CD4-positive, alpha-beta T cell treated with Interleukin-4 for 1 hour (primary cell): ENCODE data around the gene GTPBP1.

ENCODE experiments used
- DNase-seq, 2 donors: peaks; one replicate each; pipeline ENCODE4 v3.0.0-alpha.2; 2020 to 2022

Gene GTPBP1

GRCh38 chr22:38742176-38742942 lies 36.6 kb downstream of the GTPBP1 start:
- no peak for DNase-seq

GRCh38 chr22:38744981-38745380 lies 39.2 kb downstream of the GTPBP1 start:
- no peak for DNase-seq

- DNase-seq, result no peak
These were observed 40.1 kb downstream of the GTPBP1 start for GRCh38 chr22:38745676-38746460.

- no peak for DNase-seq
These were observed 42.9 kb downstream of the GTPBP1 start for GRCh38 chr22:38748487-38749136.

- DNase-seq, result no peak
These were observed 44.4 kb downstream of the GTPBP1 start for GRCh38 chr22:38750104-38750503.

- DNase-seq, result no peak
These were observed 44.9 kb downstream of the GTPBP1 start for GRCh38 chr22:38750638-38751037.

- DNase-seq, result no peak
These were observed 45.3 kb downstream of the GTPBP1 start for GRCh38 chr22:38751066-38751421.

GRCh38 chr22:38751422-38752346 lies 45.9 kb downstream of the GTPBP1 start:
- DNase-seq, result peak; percentile 81 to 85

GRCh38 chr22:38753948-38754750 lies 48.4 kb downstream of the GTPBP1 start:
- DNase-seq, result no peak

- DNase-seq, result peak; percentile 42 to 53
These were observed 49.0 kb downstream of the GTPBP1 start for GRCh38 chr22:38754751-38755154.

GRCh38 chr22:38755155-38755910 lies 49.6 kb downstream of the GTPBP1 start:
- DNase-seq, result peak; percentile 53 to 82

- DNase-seq, result peak; percentile 94
These were observed 50.3 kb downstream of the GTPBP1 start, which contains the start of gene SUN2 for GRCh38 chr22:38755911-38756532. Gene SUN2 (minus strand): TSS chr22:38755998. CDS start chr22:38752628, 3,370 bp downstream.

GRCh38 chr22:38756711-38757463 lies 51.1 kb downstream of the GTPBP1 start:
- DNase-seq, result no peak

- no peak for DNase-seq
These were observed 51.7 kb downstream of the GTPBP1 start for GRCh38 chr22:38757464-38757757.

GRCh38 chr22:38758276-38758945 lies 52.7 kb downstream of the GTPBP1 start:
- DNase-seq, result peak; percentile 53

GRCh38 chr22:38759005-38759404 lies 53.3 kb downstream of the GTPBP1 start:
- DNase-seq, result no peak

GRCh38 chr22:38760477-38761201 lies 54.9 kb downstream of the GTPBP1 start:
- DNase-seq, result no peak
